22Rv1 (cell line): ENCODE measurements around the gene ADCY1.

Experiments used
- CTCF ChIP-seq: fragments of 450-650 bp; IDR thresholded peaks from 2 replicates; pipeline ENCODE4 v1.5.1; 2017; ENCODE audit warnings: mild to moderate bottlenecking
- ZFX ChIP-seq: fragments of 450-650 bp; IDR thresholded peaks from 2 replicates; pipeline ENCODE4 v1.6.1; 2017; ENCODE audit warnings: antibody characterized with exemption, borderline replicate concordance

GRCh38 chr7:45626441-45627430, 52.6 kb downstream of the ADCY1 start:
- TF ChIP-seq CTCF (no peak), ZFX (no peak)
